ENCODE measurements around the gene FBXL19. TPM values are rescaled to one million over a fixed set of nuclear protein-coding genes. Genes with fewer than 3 reads are reported as not detected.

The FBXL19 gene
- total and polyA plus RNA-seq, 2 donors (not counting 1 experiment from before 2014, with no cell fraction given): 9.0 to 25.0 TPM

DNA sequence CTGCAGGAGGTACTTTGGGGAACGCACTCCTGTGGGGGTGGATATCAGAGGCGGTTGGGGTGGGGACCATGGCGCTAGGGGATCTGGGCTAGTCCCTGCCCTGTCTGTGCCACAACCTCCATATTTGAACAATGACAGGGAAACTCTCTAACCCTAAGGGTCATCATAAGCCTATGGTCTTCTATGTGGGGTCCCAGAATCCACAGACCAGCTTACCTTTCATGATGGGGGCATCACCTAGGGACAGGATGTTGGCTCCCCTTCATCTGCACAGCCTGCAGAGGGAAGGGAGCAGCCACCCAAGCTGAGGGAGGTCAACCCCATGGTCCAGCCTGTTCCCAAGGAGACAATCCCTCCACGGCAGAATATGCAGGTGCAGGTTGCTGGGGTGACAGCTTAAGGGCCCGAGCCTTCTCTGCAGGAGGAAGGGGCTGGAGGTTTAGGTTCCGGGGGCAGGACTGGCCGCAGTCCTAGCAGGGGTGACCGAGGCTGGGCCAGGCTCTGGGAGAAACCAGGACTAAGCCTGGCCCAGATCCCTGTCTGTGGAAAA, 27.2 kb downstream of the FBXL19 start:
- ChIA-PET POLR2A (no interaction called here), CTCF (interaction anchor here (0.5 to 1.4 kb wide), 5 partner anchors 9 to 250 kb away, joined by 3 to 6 read pairs (median 3); no protein-coding TSS in a partner anchor)
- H3K9me3 ChIP-seq (ENCODE audit: control extremely low read depth in 1 of 3, control insufficient read depth in 2 of 3, insufficient read depth in 1 of 3, low read length in 2 of 3): peaks cover 0 to 4% (median 0%) of the 10 kb centered on the region in 3 donors
- TF ChIP-seq, protein P1, sequence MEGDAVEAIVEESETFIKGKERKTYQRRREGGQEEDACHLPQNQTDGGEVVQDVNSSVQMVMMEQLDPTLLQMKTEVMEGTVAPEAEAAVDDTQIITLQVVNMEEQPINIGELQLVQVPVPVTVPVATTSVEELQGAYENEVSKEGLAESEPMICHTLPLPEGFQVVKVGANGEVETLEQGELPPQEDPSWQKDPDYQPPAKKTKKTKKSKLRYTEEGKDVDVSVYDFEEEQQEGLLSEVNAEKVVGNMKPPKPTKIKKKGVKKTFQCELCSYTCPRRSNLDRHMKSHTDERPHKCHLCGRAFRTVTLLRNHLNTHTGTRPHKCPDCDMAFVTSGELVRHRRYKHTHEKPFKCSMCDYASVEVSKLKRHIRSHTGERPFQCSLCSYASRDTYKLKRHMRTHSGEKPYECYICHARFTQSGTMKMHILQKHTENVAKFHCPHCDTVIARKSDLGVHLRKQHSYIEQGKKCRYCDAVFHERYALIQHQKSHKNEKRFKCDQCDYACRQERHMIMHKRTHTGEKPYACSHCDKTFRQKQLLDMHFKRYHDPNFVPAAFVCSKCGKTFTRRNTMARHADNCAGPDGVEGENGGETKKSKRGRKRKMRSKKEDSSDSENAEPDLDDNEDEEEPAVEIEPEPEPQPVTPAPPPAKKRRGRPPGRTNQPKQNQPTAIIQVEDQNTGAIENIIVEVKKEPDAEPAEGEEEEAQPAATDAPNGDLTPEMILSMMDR (IDR thresholded peaks at IDR 0.05): no peak
- no peak for TF ChIP-seq EZH2 (IDR thresholded peaks at IDR 0.05; ENCODE audit: borderline replicate concordance, insufficient read depth, low read depth, low read length, poor library complexity, severe bottlenecking)
- no peaks in the 10 kb centered on the region for H3K27me3 ChIP-seq (replicated peaks in 1 of 4; ENCODE audit: control extremely low read depth in 1 of 4, control insufficient read depth in 3 of 4, insufficient read depth in 4 of 4, low read length in 3 of 4)
- 85% methylated on average over 7 of the region's 8 CpGs for WGBS (ENCODE audit: insufficient coverage)
- H3K4me3 ChIP-seq (ENCODE audit: control extremely low read depth in 1 of 5, extremely low read depth in 1 of 5, insufficient read depth in 1 of 5, low read depth in 2 of 5, low read length in 4 of 5): peak overlapping the region; percentile 32 to 93 (median 77)
- no peaks in the 10 kb centered on the region for H3K27me3 Mint-ChIP-seq
- peaks cover 32% of the 10 kb centered on the region for H3K79me2 ChIP-seq (ENCODE audit: control insufficient read depth, insufficient read depth, low read length)
- peak overlapping the region; percentile 50 to 78 for H3K27ac ChIP-seq (ENCODE audit: low read length in 2 of 2)
- peaks cover 14 to 36% of the 10 kb centered on the region in 2 donors for H3K4me1 ChIP-seq (ENCODE audit: control insufficient read depth in 2 of 2, insufficient read depth in 2 of 2, low read length in 2 of 2)
- peak overlapping the region; percentile 84 for H2AFZ ChIP-seq (ENCODE audit: insufficient read depth, low read depth, low read length, poor library complexity, severe bottlenecking)
- intact Hi-C loops (cut with micrococcal nuclease): no loop called here
- peaks cover 27% of the 10 kb centered on the region for H3K4me1 Mint-ChIP-seq
- H3K36me3 ChIP-seq (replicated peaks in 1 of 2; ENCODE audit: control extremely low read depth in 1 of 2, control insufficient read depth in 1 of 2, extremely low read depth in 1 of 2, insufficient read depth in 2 of 2, low read length in 1 of 2): peaks cover 0 to 6% of the 10 kb centered on the region in 2 experiments
- H3K4me3 Mint-ChIP-seq: peak overlapping the region; percentile 95
- ATAC-seq (ENCODE audit: low read depth) (no peak), DNase-seq (no peak)
- H3K9me3 Mint-ChIP-seq (ENCODE audit: insufficient read depth): no peaks in the 10 kb centered on the region
- peak overlapping the region; percentile 92 for H3K27ac Mint-ChIP-seq
- peak overlapping the region; percentile 94 for H3K4me2 ChIP-seq (replicated peaks; ENCODE audit: low read depth, low read length, poor library complexity, severe bottlenecking)
- peak overlapping the region; percentile 81 for H3K9ac ChIP-seq (ENCODE audit: low read length)
- H4K20me1 ChIP-seq (ENCODE audit: control insufficient read depth, insufficient read depth, low read length, poor library complexity, severe bottlenecking): peaks cover 38% of the 10 kb centered on the region

DNA sequence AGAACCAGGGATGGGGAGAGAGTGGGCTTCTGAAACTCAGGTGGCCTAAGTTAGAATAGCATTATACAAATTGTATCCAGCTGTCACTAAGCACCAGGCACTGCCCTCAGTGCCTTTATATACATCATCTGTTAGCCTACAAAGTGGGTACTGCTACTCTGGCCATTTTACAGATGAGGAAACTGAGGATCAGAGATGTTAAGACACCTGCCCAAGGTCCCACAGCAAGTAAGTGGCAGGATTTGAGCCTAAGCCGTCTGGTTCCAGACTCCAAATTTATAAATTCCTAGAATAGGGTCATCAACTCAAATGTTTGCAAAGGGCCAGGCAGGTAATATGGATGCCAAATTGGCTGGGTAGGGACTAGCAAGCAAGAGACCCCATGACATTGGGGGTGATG, 27.8 kb downstream of the FBXL19 start:
- Histone ChIP-seq H3K36me3 (replicated peaks in 1 of 2; ENCODE audit: control extremely low read depth in 1 of 2, control insufficient read depth in 1 of 2, extremely low read depth in 1 of 2, insufficient read depth in 2 of 2, low read length in 1 of 2) (peaks cover 0 to 6% of the 10 kb centered on the region in 2 experiments), H3K9me3 (ENCODE audit: control extremely low read depth in 1 of 3, control insufficient read depth in 2 of 3, insufficient read depth in 1 of 3, low read length in 2 of 3) (peaks cover 0 to 4% (median 0%) of the 10 kb centered on the region in 3 donors), H3K4me3 (ENCODE audit: control extremely low read depth in 1 of 5, extremely low read depth in 1 of 5, insufficient read depth in 1 of 5, low read depth in 2 of 5, low read length in 4 of 5) (no peak overlapping the region), H3K27me3 (replicated peaks in 1 of 4; ENCODE audit: control extremely low read depth in 1 of 4, control insufficient read depth in 3 of 4, insufficient read depth in 4 of 4, low read length in 3 of 4) (no peaks in the 10 kb centered on the region), H3K79me2 (ENCODE audit: control insufficient read depth, insufficient read depth, low read length) (peaks cover 32% of the 10 kb centered on the region), H3K9ac (ENCODE audit: low read length) (no peak overlapping the region), H3K4me1 (ENCODE audit: control insufficient read depth in 2 of 2, insufficient read depth in 2 of 2, low read length in 2 of 2) (peaks cover 14 to 36% of the 10 kb centered on the region in 2 donors), H3K4me2 (replicated peaks; ENCODE audit: low read depth, low read length, poor library complexity, severe bottlenecking) (no peak overlapping the region), H2AFZ (ENCODE audit: insufficient read depth, low read depth, low read length, poor library complexity, severe bottlenecking) (no peak overlapping the region), H3K27ac (ENCODE audit: low read length in 2 of 2) (no peak overlapping the region), H4K20me1 (ENCODE audit: control insufficient read depth, insufficient read depth, low read length, poor library complexity, severe bottlenecking) (peaks cover 38% of the 10 kb centered on the region)
- Mint-ChIP-seq H3K9me3 (ENCODE audit: insufficient read depth) (no peaks in the 10 kb centered on the region), H3K27ac (peak overlapping the region; percentile 43), H3K27me3 (no peaks in the 10 kb centered on the region), H3K4me1 (peaks cover 30% of the 10 kb centered on the region), H3K4me3 (peak overlapping the region; percentile 44)
- ATAC-seq (ENCODE audit: low read depth) (no peak), DNase-seq (no peak)
- intact Hi-C loops (cut with micrococcal nuclease): no loop called here
- ChIA-PET CTCF (interaction anchor here (0.7 to 1.4 kb wide), 2 partner anchors 9 to 12 kb away, joined by 3 to 6 read pairs; no protein-coding TSS in a partner anchor), POLR2A (no interaction called here)
- no CpG with 5 or more reads among the region's 1 CpG for WGBS (ENCODE audit: insufficient coverage)
- TF ChIP-seq, protein P1 (IDR thresholded peaks at IDR 0.05): no peak
- no peak for TF ChIP-seq EZH2 (IDR thresholded peaks at IDR 0.05; ENCODE audit: borderline replicate concordance, insufficient read depth, low read depth, low read length, poor library complexity, severe bottlenecking)

All from B cell (primary cell).